ENCODE measurements around the gene CAPZA1. TPM values are rescaled to one million over a fixed set of nuclear protein-coding genes. Genes with fewer than 3 reads are reported as not detected.

The CAPZA1 gene
- total RNA-seq, 1 experiment from 2014 or later: 101 TPM

DNA sequence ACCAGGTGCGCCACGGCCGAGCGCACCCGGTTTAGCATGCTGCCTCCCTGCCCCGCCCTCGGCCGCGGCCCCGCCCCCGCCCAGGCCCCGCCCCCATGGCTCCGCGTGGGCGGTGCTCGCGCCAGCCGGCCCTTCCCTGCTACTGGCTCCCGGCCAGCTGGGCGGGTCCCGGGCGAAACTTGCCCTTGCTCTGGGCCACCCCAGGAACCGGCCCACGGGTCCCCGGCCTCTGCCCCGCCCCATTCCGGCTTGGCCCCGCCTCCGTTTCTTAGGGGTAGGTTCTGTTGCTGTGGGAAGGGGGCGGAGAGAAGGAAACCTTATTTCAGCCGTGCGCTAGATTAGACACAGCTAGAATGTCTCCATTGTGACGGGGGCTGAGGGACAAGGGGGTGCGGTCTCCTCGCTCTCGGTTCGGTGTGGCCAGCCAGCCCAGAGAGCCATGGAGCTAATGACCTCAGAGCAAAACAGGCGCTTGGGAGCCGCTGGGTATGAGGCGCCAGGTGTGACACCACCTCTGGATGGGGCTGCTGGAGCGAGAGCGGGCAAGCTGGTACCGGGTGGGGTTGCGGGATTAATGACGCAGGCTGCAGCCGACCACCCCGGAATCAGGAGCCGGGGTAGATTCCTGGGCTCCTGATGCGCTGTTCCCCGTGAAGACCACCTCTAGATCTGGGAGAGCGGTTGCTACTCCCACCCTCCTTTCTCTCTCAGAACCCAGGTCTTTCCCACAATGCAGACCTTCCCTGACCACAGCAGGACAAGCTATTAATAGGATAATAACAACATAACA, 95.8 kb downstream of the CAPZA1 start, which contains the start of gene PPM1J:
Gene PPM1J (minus strand): TSS at position 69 of the 790 bp plus-strand sequence. CDS start 31 bp downstream, at position 38.
- DNase-seq (ENCODE audit: low spot score): peak; percentile 74

DNA sequence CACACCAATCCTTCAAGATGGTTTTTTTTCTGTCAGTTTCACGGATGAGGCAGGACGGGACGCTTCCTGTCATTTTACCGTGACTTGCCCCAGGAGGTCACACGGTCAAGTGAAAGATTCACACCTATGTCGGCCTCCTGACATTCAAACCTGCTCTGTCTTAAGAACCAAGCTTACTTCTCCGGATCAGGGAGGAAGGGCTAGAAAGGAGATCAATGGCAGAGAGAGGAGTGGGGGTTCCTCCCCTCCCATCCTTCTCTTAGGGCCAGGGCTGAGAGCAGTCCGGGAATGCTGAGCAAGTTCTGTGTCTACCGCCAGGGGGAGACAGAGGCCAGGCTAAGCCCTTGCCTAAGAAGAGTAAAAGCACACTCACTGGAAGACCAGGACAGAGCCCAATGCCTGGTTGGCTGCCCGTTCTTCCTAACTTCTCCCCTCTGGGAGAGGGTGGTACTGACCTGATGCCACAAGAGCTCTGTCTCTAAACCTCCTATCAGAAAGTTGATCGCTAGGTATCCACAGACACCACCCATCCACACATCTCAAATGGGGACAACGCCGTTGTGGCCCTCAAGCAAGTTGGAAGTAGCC, 96.6 kb downstream of the CAPZA1 start:
- peak; percentile 77 for DNase-seq (ENCODE audit: low spot score)

DNA sequence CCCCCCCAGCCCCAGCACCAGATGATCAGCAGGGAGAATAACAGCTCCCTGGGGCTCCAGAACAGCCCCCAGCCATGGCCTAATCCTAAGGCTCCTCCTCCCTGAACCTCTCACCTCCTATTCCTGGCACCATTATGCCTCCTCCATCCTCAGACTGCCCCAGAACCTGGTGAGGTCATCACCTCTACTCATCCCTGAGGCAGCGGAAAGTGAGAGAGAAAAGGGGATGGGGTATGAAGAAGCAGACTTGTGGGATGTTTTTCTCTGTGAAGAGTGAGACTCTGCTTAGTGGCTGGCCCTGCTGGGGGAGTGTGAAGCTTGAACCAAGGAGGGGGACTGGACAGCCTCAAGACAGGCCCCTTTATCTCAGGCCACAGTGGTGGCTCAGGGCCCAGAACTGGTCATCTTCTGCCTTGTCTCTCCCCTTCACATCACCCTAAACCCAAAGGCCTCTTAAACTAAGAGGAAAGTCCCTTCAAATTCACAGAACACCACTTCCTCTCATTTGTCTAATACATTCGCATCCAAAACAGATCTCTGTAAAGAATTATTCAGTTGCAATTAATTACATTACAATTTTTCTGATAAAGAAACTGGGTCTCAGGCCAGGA, 97.7 kb downstream of the CAPZA1 start:
- DNase-seq (ENCODE audit: low spot score): no peak

- peak; percentile 50 for DNase-seq (ENCODE audit: low spot score)
These were observed 99.2 kb downstream of the CAPZA1 start for GRCh38 chr1:112718691-112719418.

GRCh38 chr1:112719706-112720105, 100.1 kb downstream of the CAPZA1 start:
- DNase-seq (ENCODE audit: low spot score): no peak

- DNase-seq (ENCODE audit: low spot score): no peak
These were observed 101.2 kb downstream of the CAPZA1 start for GRCh38 chr1:112720800-112721199.

Other genes starting within 250 kb of the CAPZA1 start
- gene CTTNBP2NL, start 223.6 kb upstream of the CAPZA1 start, total RNA-seq (2014; rRNA removed; shearing (Covaris generic)): 5.0 and 8.3 TPM in 2 replicates
- 0.37 and 0.97 TPM in 2 replicates for gene WNT2B, start 110.9 kb upstream of the CAPZA1 start, total RNA-seq (2014; rRNA removed; shearing (Covaris generic))
- 13.7 and 16.0 TPM in 2 replicates for gene ST7L, start 691 bp upstream of the CAPZA1 start, total RNA-seq (2014; rRNA removed; shearing (Covaris generic))
- gene MOV10, start 54.8 kb downstream of the CAPZA1 start, total RNA-seq (2014; rRNA removed; shearing (Covaris generic)): 31.9 and 42.8 TPM in 2 replicates
- 218 and 228 TPM in 2 replicates for gene RHOC, start 87.3 kb downstream of the CAPZA1 start, total RNA-seq (2014; rRNA removed; shearing (Covaris generic))
- gene PPM1J, start 95.5 kb downstream of the CAPZA1 start, total RNA-seq (2014; rRNA removed; shearing (Covaris generic)): 0.10 and 0.45 TPM in 2 replicates